ENCODE data around the gene KRT2. TPM values are rescaled to one million over a fixed set of nuclear protein-coding genes. Genes with fewer than 3 reads are reported as not detected.

The KRT2 gene
- total and polyA plus RNA-seq, 10 of the 15 experiments (the other 5 are each of a cell fraction or from before 2014, with no cell fraction given) = 0.08 to 0.12 TPM; not detected in 8

- Histone ChIP-seq H3K27ac (ENCODE audit: control insufficient read depth, insufficient read depth) (no peak overlapping the region), H3K36me3 (ENCODE audit: control insufficient read depth in 2 of 2, insufficient read depth in 2 of 2, low read length in 1 of 2) (no peaks in the 10 kb centered on the region), H3K4me2 (ENCODE audit: control insufficient read depth, insufficient read depth) (no peak overlapping the region), H3K9me3 (replicated peaks; ENCODE audit: control insufficient read depth, insufficient read depth, low read length) (no peaks in the 10 kb centered on the region), H2AFZ (ENCODE audit: control insufficient read depth, low read depth, low read length) (no peak overlapping the region), H3K79me2 (ENCODE audit: control insufficient read depth, insufficient read depth, low read length) (no peaks in the 10 kb centered on the region), H4K20me1 (ENCODE audit: control insufficient read depth, insufficient read depth) (no peaks in the 10 kb centered on the region), H3K9ac (ENCODE audit: control insufficient read depth, insufficient read depth, low read length) (no peak overlapping the region), H3K4me3 (no peak overlapping the region), H3K4me1 (ENCODE audit: control insufficient read depth, insufficient read depth, low read length) (no peaks in the 10 kb centered on the region), H3K27me3 (replicated peaks in 1 of 2; ENCODE audit: control insufficient read depth in 2 of 2, insufficient read depth in 2 of 2, low read length in 1 of 2) (peaks cover 9% of the 10 kb centered on the region in 2 experiments)
- WGBS (ENCODE audit: insufficient coverage, insufficient replicate concordance, low lambda C conversion rate, missing lambda C conversion rate) = 47% methylated on average over 2 of the region's 2 CpGs
- intact Hi-C loops (cut with micrococcal nuclease; ENCODE audit: unreplicated experiment) = no loop called here
- ChIA-PET SMC1A (ENCODE audit: uncharacterized antibody, unreplicated experiment) (no interaction called here), RAD21 (ENCODE audit: unreplicated experiment) (no interaction called here), CTCF (interaction anchor here (0.6 kb wide), 1 partner anchor 49 kb away, joined by 3 read pairs; no protein-coding TSS in a partner anchor), POLR2A (no interaction called here)
- no peak for DNase-seq (ENCODE audit: low read depth, low spot score)
- no TSS peak for BruUV-seq (replicated peaks)
- in situ Hi-C loops (cut with MboI) = no loop called here
- FAIRE-seq = no peak
- ATAC-seq = no peak
- TF ChIP-seq STAT3 (IDR thresholded peaks at IDR 0.05; ENCODE audit: low read depth, low read length) (no peak), DPF2 (IDR thresholded peaks at IDR 0.05) (no peak), BACH1 (IDR thresholded peaks at IDR 0.05; ENCODE audit: borderline replicate concordance) (no peak), SP1 (IDR thresholded peaks at IDR 0.05; ENCODE audit: low read depth, low read length) (no peak), ZBTB11 (CRISPR knock-in tag; IDR thresholded peaks at IDR 0.05) (no peak), SMARCA5 (IDR thresholded peaks at IDR 0.05) (no peak)
Measured at GRCh38 chr12:52691841-52692150, 39.8 kb upstream of the KRT2 start.

All from GM12878 (cell line).